B cell (primary cell): ENCODE measurements around the gene TERB1.

Experiments
- CTCF ChIP-seq: fragments of 200-600 bp; IDR thresholded peaks from one replicate; pipeline ENCODE4 v1.8.0; 2022; ENCODE audit warnings: antibody characterized with exemption, mild to moderate bottlenecking
- EZH2 ChIP-seq: IDR thresholded peaks from 2 replicates; pipeline ENCODE4 v1.6.1; 2012; ENCODE audit warnings: borderline replicate concordance, low read depth, mild to moderate bottlenecking, moderate library complexity, low read length; ENCODE audit not compliant: insufficient read depth, poor library complexity, severe bottlenecking

- no peak for TF ChIP-seq CTCF
- TF ChIP-seq EZH2 = no peak
Measured at GRCh38 chr16:66847533-66848067, 46.2 kb upstream of the TERB1 start.
